ENCODE results near the gene PNMA1.

PNMA1 gene

GRCh38 chr14:73713803-73714655 lies at the start of gene PNMA1:
Gene PNMA1 (minus strand): TSS chr14:73714384. CDS start chr14:73713639, 745 bp downstream.
- peak; percentile 74 to 75 for DNase-seq (ENCODE audit: low read depth in 2 of 2)

GRCh38 chr14:73763396-73763795 lies 49.2 kb upstream of the PNMA1 start:
- DNase-seq (ENCODE audit: low read depth in 2 of 2) = no peak

GRCh38 chr14:73762375-73762822 lies 48.2 kb upstream of the PNMA1 start:
- DNase-seq (ENCODE audit: low read depth in 2 of 2) = no peak

- DNase-seq (ENCODE audit: low read depth in 2 of 2) = no peak
Measured at GRCh38 chr14:73761618-73762355, 47.6 kb upstream of the PNMA1 start.

GRCh38 chr14:73760598-73761586 lies 46.7 kb upstream of the PNMA1 start:
- DNase-seq (ENCODE audit: low read depth in 2 of 2) = no peak

- DNase-seq (ENCODE audit: low read depth in 2 of 2) = peak; percentile 91 to 92
Measured at GRCh38 chr14:73759714-73760597, 45.8 kb upstream of the PNMA1 start.

- DNase-seq (ENCODE audit: low read depth in 2 of 2) = no peak
Measured at GRCh38 chr14:73759183-73759713, 45.1 kb upstream of the PNMA1 start.

GRCh38 chr14:73758392-73759182 lies 44.4 kb upstream of the PNMA1 start:
- DNase-seq (ENCODE audit: low read depth in 2 of 2) = peak in 1 of 2 donors; percentile 33

- no peak for DNase-seq (ENCODE audit: low read depth in 2 of 2)
Measured at GRCh38 chr14:73757876-73758391, 43.8 kb upstream of the PNMA1 start.

GRCh38 chr14:73757381-73757780 lies 43.2 kb upstream of the PNMA1 start:
- DNase-seq (ENCODE audit: low read depth in 2 of 2) = no peak

GRCh38 chr14:73755434-73756014 lies 41.3 kb upstream of the PNMA1 start:
- DNase-seq (ENCODE audit: low read depth in 2 of 2) = no peak

- no peak for DNase-seq (ENCODE audit: low read depth in 2 of 2)
Measured at GRCh38 chr14:73754911-73755360, 40.8 kb upstream of the PNMA1 start.

GRCh38 chr14:73753887-73754795 lies 40.0 kb upstream of the PNMA1 start:
- DNase-seq (ENCODE audit: low read depth in 2 of 2) = no peak

- DNase-seq (ENCODE audit: low read depth in 2 of 2) = no peak
Measured at GRCh38 chr14:73753124-73753886, 39.1 kb upstream of the PNMA1 start.

GRCh38 chr14:73752297-73752992 lies 38.3 kb upstream of the PNMA1 start:
- no peak for DNase-seq (ENCODE audit: low read depth in 2 of 2)

- DNase-seq (ENCODE audit: low read depth in 2 of 2) = no peak
Measured at GRCh38 chr14:73751157-73751691, 37.0 kb upstream of the PNMA1 start.
